H1 (cell line): ENCODE results near the gene MAJIN.

ENCODE experiments used
- CREB1 ChIP-seq: IDR thresholded peaks from 2 replicates; pipeline ENCODE4 v1.6.1; 2012; ENCODE audit warnings: inconsistent platforms
- E2F6 ChIP-seq: IDR thresholded peaks from 2 replicates; pipeline ENCODE4 v1.6.1; 2012; ENCODE audit warnings: inconsistent platforms
- TEAD4 ChIP-seq: IDR thresholded peaks from 2 replicates; pipeline ENCODE4 v1.6.1; 2012; ENCODE audit warnings: low read depth, low read length, inconsistent platforms, mixed read lengths
- TF ChIP-seq, protein P1 (sequence below), 3 experiments: IDR thresholded peaks; 1 replicate in 2 of 3; 2 replicates in 1 of 3; pipeline versions ENCODE4 v1.5.1 to v1.6.1; 2011; ENCODE audit warnings: low read length in 3 of 3, mild to moderate bottlenecking in 3 of 3, inconsistent platforms in 2 of 3, low read depth in 1 of 3, moderate library complexity in 1 of 3; ENCODE audit not compliant: insufficient read depth in 1 of 3; ENCODE audit errors: control extremely low read depth in 1 of 3

GRCh38 chr11:64989416-64989815 is 17.5 kb upstream of the MAJIN start:
- TF ChIP-seq, protein P1, sequence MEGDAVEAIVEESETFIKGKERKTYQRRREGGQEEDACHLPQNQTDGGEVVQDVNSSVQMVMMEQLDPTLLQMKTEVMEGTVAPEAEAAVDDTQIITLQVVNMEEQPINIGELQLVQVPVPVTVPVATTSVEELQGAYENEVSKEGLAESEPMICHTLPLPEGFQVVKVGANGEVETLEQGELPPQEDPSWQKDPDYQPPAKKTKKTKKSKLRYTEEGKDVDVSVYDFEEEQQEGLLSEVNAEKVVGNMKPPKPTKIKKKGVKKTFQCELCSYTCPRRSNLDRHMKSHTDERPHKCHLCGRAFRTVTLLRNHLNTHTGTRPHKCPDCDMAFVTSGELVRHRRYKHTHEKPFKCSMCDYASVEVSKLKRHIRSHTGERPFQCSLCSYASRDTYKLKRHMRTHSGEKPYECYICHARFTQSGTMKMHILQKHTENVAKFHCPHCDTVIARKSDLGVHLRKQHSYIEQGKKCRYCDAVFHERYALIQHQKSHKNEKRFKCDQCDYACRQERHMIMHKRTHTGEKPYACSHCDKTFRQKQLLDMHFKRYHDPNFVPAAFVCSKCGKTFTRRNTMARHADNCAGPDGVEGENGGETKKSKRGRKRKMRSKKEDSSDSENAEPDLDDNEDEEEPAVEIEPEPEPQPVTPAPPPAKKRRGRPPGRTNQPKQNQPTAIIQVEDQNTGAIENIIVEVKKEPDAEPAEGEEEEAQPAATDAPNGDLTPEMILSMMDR (IDR thresholded peaks at IDR 0.05; ENCODE audit: control extremely low read depth in 1 of 3, insufficient read depth in 1 of 3, low read depth in 1 of 3, low read length in 3 of 3) = no peak
- TF ChIP-seq CREB1 = no peak
- TF ChIP-seq TEAD4 = no peak
- TF ChIP-seq E2F6 = no peak
